Hepatic stellate cell (primary cell): Measurements from ENCODE around the gene EPHB6.

ENCODE experiments used
- DNase-seq: peaks from one replicate; pipeline ENCODE4 v3.0.0; 2011; ENCODE audit warnings: low spot score

EPHB6 gene

GRCh38 chr7:142833174-142834048 lies 21.5 kb upstream of the EPHB6 start:
- DNase-seq = no peak

- no peak for DNase-seq
Measured at GRCh38 chr7:142835487-142835886, 19.4 kb upstream of the EPHB6 start.

- no peak for DNase-seq
Measured at GRCh38 chr7:142836426-142836825, 18.4 kb upstream of the EPHB6 start.

DNA sequence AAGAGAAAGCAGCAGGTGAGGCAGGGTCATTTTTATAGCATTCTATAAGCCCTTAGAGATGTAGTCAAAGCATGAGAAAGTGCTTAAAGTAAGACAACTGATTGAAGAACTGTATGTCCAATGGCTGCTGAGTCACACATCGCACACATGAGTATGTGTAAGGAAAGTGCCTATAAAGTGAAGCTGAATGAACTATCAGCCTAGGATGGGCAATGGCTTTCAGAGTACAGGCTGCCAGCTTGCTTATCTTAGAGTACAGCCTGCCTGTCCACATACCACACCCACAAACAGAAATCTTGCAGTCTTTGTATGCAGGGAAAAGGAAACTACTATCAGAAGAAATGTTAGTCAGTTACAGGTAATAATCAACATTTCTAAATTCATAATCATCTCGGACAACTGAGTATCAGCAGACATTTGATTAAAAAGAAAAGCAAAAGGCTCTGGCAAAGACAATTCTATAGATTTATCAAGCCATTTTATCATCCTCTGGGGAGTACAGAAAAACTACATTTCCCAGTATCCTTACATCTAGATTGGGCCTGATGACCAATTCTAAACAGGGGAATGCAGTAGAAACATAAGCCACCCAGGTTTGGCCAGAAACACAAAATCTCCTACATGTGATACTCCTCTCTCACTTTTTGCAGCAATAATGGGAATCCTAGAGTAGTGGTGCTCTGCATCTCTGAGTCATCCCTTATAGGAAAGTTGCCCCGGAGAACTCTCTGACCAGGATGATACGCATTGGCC lies 16.2 kb upstream of the EPHB6 start:
- no peak for DNase-seq

- no peak for DNase-seq
Measured at GRCh38 chr7:142842251-142842766, 12.6 kb upstream of the EPHB6 start.

DNA sequence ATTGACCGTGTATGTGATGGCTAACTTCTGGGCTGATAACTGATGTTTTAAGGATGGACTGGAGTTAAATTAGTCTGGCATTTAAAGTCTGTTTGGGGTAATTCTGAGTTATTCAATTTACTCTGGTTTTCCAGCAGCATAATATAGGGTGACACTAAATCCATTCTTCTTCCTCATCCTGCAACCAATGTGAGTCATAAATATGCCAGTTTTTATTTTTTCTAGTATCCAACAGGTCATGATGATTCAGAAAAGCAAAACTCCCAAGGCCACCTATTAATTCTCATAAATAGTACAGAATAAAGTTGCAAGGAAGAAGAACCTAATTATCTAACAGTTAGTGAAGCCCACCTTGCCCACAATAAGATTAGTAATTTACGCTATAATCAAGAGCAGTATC lies 7.5 kb upstream of the EPHB6 start:
- DNase-seq = no peak

GRCh38 chr7:142851269-142851668 lies 3.6 kb upstream of the EPHB6 start:
- DNase-seq = no peak

DNA sequence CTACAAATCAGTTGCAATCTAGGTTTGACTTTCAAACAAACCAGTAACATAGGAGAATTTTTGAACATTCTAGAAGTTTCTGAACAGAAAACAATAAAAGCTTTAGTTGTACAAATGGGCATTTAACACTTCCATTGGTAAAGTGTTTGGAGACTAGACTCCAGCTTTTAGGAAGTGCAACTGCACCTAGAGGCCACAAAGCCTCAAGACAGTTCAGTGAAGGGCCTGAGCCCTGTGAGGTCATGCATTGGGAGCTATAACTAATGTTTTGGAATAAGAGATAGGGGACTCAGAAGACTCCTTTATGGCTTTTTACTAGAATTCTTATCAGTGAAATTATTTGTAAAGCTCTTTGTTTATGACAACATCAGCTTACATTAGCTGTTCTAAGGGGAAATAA lies 3.0 kb upstream of the EPHB6 start:
- no peak for DNase-seq

GRCh38 chr7:142853739-142854371 lies 1.0 kb upstream of the EPHB6 start:
- DNase-seq = peak; percentile 69

GRCh38 chr7:142855114-142855743 lies 353 bp downstream of the EPHB6 start:
- no peak for DNase-seq

GRCh38 chr7:142855756-142856564 lies 1.1 kb downstream of the EPHB6 start:
- DNase-seq = no peak

- no peak for DNase-seq
Measured at GRCh38 chr7:142856565-142857245, 1.8 kb downstream of the EPHB6 start.

GRCh38 chr7:142857625-142858024 lies 2.7 kb downstream of the EPHB6 start:
- no peak for DNase-seq

- no peak for DNase-seq
Measured at GRCh38 chr7:142859411-142859810, 4.5 kb downstream of the EPHB6 start.

DNA sequence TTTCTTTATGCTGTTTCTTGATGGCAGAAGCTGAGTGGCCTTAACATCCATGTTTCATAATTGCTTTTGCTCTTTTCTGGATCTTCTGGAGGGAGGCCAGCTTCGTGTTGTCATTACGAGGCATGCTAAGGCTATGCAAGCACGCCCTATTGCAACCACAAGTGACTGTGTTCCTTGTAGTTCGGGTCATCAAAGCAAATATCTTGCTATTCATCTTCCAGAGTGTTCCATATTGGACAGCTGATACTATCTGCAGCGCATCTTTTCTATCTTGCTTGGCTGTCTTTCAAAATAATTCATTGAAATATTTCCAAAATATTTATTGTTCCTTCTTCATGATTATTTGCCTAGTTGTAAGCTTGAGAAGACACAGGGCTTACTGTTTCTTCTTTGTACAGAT lies 5.0 kb downstream of the EPHB6 start:
- peak; percentile 45 for DNase-seq

DNA sequence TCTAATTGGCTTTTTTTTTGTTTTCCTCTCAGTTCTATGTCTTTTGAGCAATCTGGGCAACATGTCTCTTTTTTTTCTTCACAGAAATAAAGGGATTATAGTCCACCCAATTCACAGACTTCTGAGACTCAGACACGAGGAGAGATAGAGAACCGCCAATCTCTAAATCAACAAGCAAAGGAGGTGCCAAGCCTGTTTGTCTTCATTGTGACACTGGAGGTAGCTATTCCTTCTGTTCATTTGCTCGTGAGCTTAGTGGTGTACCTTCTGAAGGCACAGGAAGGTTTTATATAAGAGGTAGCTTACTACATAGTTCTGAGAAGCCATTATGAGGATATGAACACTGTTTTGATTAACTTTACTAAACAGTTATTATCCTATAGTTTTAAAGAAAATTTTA lies 6.1 kb downstream of the EPHB6 start:
- no peak for DNase-seq

- no peak for DNase-seq
Measured at GRCh38 chr7:142862351-142862750, 7.5 kb downstream of the EPHB6 start.

- DNase-seq = no peak
Measured at GRCh38 chr7:142862786-142863400, 8.0 kb downstream of the EPHB6 start.

DNA sequence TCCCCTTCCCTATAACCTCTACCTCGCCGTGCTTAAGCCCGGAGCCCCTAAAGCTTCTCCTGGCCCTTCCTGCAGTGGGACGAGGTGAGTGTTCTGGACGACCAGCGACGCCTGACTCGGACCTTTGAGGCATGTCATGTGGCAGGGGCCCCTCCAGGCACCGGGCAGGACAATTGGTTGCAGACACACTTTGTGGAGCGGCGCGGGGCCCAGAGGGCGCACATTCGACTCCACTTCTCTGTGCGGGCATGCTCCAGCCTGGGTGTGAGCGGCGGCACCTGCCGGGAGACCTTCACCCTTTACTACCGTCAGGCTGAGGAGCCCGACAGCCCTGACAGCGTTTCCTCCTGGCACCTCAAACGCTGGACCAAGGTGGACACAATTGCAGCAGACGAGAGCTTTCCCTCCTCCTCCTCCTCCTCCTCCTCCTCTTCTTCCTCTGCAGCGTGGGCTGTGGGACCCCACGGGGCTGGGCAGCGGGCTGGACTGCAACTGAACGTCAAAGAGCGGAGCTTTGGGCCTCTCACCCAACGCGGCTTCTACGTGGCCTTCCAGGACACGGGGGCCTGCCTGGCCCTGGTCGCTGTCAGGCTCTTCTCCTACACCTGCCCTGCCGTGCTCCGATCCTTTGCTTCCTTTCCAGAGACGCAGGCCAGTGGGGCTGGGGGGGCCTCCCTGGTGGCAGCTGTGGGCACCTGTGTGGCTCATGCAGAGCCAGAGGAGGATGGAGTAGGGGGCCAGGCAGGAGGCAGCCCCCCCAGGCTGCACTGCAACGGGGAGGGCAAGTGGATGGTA lies 9.2 kb downstream of the EPHB6 start:
- no peak for DNase-seq
